GM19193 (cell line): ENCODE results near the gene SLC24A4.

Source experiments
- POLR2A ChIP-seq: IDR thresholded peaks from 4 replicates; pipeline ENCODE4 v1.6.1; 2011; ENCODE audit not compliant: insufficient read depth, insufficient read length; ENCODE audit errors: extremely low read depth

SLC24A4 gene

GRCh38 chr14:92380131-92380530 lies 57.2 kb downstream of the SLC24A4 start:
- no peak for TF ChIP-seq POLR2A

- TF ChIP-seq POLR2A, result no peak
Measured at GRCh38 chr14:92380582-92380981, 57.6 kb downstream of the SLC24A4 start.

- no peak for TF ChIP-seq POLR2A
Measured at GRCh38 chr14:92382677-92383076, 59.7 kb downstream of the SLC24A4 start.

- no peak for TF ChIP-seq POLR2A
Measured at GRCh38 chr14:92383805-92384204, 60.8 kb downstream of the SLC24A4 start.

- no peak for TF ChIP-seq POLR2A
Measured at GRCh38 chr14:92384461-92385133, 61.6 kb downstream of the SLC24A4 start.

- no peak for TF ChIP-seq POLR2A
Measured at GRCh38 chr14:92385561-92385960, 62.6 kb downstream of the SLC24A4 start.

- no peak for TF ChIP-seq POLR2A
Measured at GRCh38 chr14:92386165-92386564, 63.2 kb downstream of the SLC24A4 start.

GRCh38 chr14:92386637-92387036 lies 63.7 kb downstream of the SLC24A4 start:
- no peak for TF ChIP-seq POLR2A

GRCh38 chr14:92387578-92387977 lies 64.6 kb downstream of the SLC24A4 start:
- TF ChIP-seq POLR2A, result no peak

- no peak for TF ChIP-seq POLR2A
Measured at GRCh38 chr14:92389598-92390158, 66.7 kb downstream of the SLC24A4 start.

GRCh38 chr14:92391726-92392125 lies 68.8 kb downstream of the SLC24A4 start:
- no peak for TF ChIP-seq POLR2A

- no peak for TF ChIP-seq POLR2A
Measured at GRCh38 chr14:92392711-92393110, 69.7 kb downstream of the SLC24A4 start.

- TF ChIP-seq POLR2A, result no peak
Measured at GRCh38 chr14:92397150-92397952, 74.4 kb downstream of the SLC24A4 start.

GRCh38 chr14:92397953-92398564 lies 75.1 kb downstream of the SLC24A4 start:
- TF ChIP-seq POLR2A, result no peak

- no peak for TF ChIP-seq POLR2A
Measured at GRCh38 chr14:92398888-92399636, 76.1 kb downstream of the SLC24A4 start.
